ENCODE measurements around the gene FBXO36. TPM values are rescaled to one million over a fixed set of nuclear protein-coding genes. Genes with fewer than 3 reads are reported as not detected.

FBXO36 gene
- total RNA-seq, 2 donors from 2014 or later, result 6.7 to 13.3 TPM

GRCh38 chr2:229970406-229970805, 48.1 kb downstream of the FBXO36 start:
- Histone ChIP-seq H3K9ac (ENCODE audit: extremely low read depth, low read length, poor library complexity, severe bottlenecking) (no peak overlapping the region), H3K4me3 (ENCODE audit: low read length) (no peak overlapping the region), H3K27me3 (ENCODE audit: control insufficient read depth, insufficient read depth, low read length, poor library complexity, severe bottlenecking) (no peaks in the 10 kb centered on the region), H3K27ac (ENCODE audit: low read depth, low read length) (no peak overlapping the region), H3K4me1 (ENCODE audit: control insufficient read depth, insufficient read depth, low read length) (no peaks in the 10 kb centered on the region), H3K36me3 (ENCODE audit: control insufficient read depth, insufficient read depth, low read length) (no peaks in the 10 kb centered on the region), H3K9me3 (ENCODE audit: control insufficient read depth, low read length) (no peaks in the 10 kb centered on the region)
- H3K27me3 Mint-ChIP-seq (ENCODE audit: insufficient read depth), result no peaks in the 10 kb centered on the region
- H3K4me3 Mint-ChIP-seq, result no peak overlapping the region
- no peak overlapping the region for H3K27ac Mint-ChIP-seq
- TF ChIP-seq, protein P1, sequence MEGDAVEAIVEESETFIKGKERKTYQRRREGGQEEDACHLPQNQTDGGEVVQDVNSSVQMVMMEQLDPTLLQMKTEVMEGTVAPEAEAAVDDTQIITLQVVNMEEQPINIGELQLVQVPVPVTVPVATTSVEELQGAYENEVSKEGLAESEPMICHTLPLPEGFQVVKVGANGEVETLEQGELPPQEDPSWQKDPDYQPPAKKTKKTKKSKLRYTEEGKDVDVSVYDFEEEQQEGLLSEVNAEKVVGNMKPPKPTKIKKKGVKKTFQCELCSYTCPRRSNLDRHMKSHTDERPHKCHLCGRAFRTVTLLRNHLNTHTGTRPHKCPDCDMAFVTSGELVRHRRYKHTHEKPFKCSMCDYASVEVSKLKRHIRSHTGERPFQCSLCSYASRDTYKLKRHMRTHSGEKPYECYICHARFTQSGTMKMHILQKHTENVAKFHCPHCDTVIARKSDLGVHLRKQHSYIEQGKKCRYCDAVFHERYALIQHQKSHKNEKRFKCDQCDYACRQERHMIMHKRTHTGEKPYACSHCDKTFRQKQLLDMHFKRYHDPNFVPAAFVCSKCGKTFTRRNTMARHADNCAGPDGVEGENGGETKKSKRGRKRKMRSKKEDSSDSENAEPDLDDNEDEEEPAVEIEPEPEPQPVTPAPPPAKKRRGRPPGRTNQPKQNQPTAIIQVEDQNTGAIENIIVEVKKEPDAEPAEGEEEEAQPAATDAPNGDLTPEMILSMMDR (conservative IDR thresholded peaks at IDR 0.05), result no peak
- peaks cover under 1% of the 10 kb centered on the region for H3K36me3 Mint-ChIP-seq (ENCODE audit: low read depth)
- H3K4me1 Mint-ChIP-seq, result peaks cover 12% of the 10 kb centered on the region
- H3K9me3 Mint-ChIP-seq, result peaks cover 10% of the 10 kb centered on the region
- no peak for DNase-seq
- 77 to 96% methylated on average over 1 to 2 of the region's 3 CpGs for WGBS, 2 experiments (ENCODE audit: insufficient coverage in 1 of 2, insufficient read length in 1 of 2)

GRCh38 chr2:229971298-229971790, 49.0 kb downstream of the FBXO36 start:
- Histone ChIP-seq H3K27me3 (ENCODE audit: control insufficient read depth, insufficient read depth, low read length, poor library complexity, severe bottlenecking) (no peaks in the 10 kb centered on the region), H3K36me3 (ENCODE audit: control insufficient read depth, insufficient read depth, low read length) (no peaks in the 10 kb centered on the region), H3K4me1 (ENCODE audit: control insufficient read depth, insufficient read depth, low read length) (no peaks in the 10 kb centered on the region), H3K9ac (ENCODE audit: extremely low read depth, low read length, poor library complexity, severe bottlenecking) (no peak overlapping the region), H3K9me3 (ENCODE audit: control insufficient read depth, low read length) (no peaks in the 10 kb centered on the region), H3K4me3 (ENCODE audit: low read length) (no peak overlapping the region), H3K27ac (ENCODE audit: low read depth, low read length) (no peak overlapping the region)
- no peak for DNase-seq
- TF ChIP-seq, protein P1 (conservative IDR thresholded peaks at IDR 0.05), result no peak
- no peak overlapping the region for H3K4me3 Mint-ChIP-seq
- H3K9me3 Mint-ChIP-seq, result peaks cover 3% of the 10 kb centered on the region
- H3K36me3 Mint-ChIP-seq (ENCODE audit: low read depth), result no peaks in the 10 kb centered on the region
- H3K4me1 Mint-ChIP-seq, result peaks cover 12% of the 10 kb centered on the region
- no peak overlapping the region for H3K27ac Mint-ChIP-seq
- H3K27me3 Mint-ChIP-seq (ENCODE audit: insufficient read depth), result no peaks in the 10 kb centered on the region
- WGBS, 2 experiments (ENCODE audit: insufficient coverage in 1 of 2, insufficient read length in 1 of 2), result 100% methylated on average over 3 of the region's 3 CpGs; no CpG with 5 or more reads in 1 of the 2 experiments

GRCh38 chr2:229974266-229974665, 52.0 kb downstream of the FBXO36 start:
- no peak overlapping the region for H3K27ac Mint-ChIP-seq
- 74 to 92% methylated on average over 3 to 6 of the region's 6 CpGs for WGBS, 2 experiments (ENCODE audit: insufficient coverage in 1 of 2, insufficient read length in 1 of 2)
- H3K27me3 ChIP-seq (ENCODE audit: control insufficient read depth, insufficient read depth, low read length, poor library complexity, severe bottlenecking), result no peaks in the 10 kb centered on the region
- TF ChIP-seq, protein P1 (conservative IDR thresholded peaks at IDR 0.05), result peak; percentile 68
- H3K9me3 ChIP-seq (ENCODE audit: control insufficient read depth, low read length), result no peaks in the 10 kb centered on the region
- no peaks in the 10 kb centered on the region for H3K36me3 ChIP-seq (ENCODE audit: control insufficient read depth, insufficient read depth, low read length)
- H3K4me3 ChIP-seq (ENCODE audit: low read length), result no peak overlapping the region
- no peak overlapping the region for H3K9ac ChIP-seq (ENCODE audit: extremely low read depth, low read length, poor library complexity, severe bottlenecking)
- no peak overlapping the region for H3K27ac ChIP-seq (ENCODE audit: low read depth, low read length)
- DNase-seq, result peak; percentile 57
- no peak overlapping the region for H3K4me3 Mint-ChIP-seq
- H3K36me3 Mint-ChIP-seq (ENCODE audit: low read depth), result peaks cover 5% of the 10 kb centered on the region
- H3K4me1 ChIP-seq (ENCODE audit: control insufficient read depth, insufficient read depth, low read length), result no peaks in the 10 kb centered on the region
- peaks cover 5% of the 10 kb centered on the region for H3K4me1 Mint-ChIP-seq
- H3K9me3 Mint-ChIP-seq, result no peaks in the 10 kb centered on the region
- H3K27me3 Mint-ChIP-seq (ENCODE audit: insufficient read depth), result no peaks in the 10 kb centered on the region
